Measurements from ENCODE around the gene CNNM1.

GRCh38 chr10:99341860-99342490 lies 12.8 kb downstream of the CNNM1 start:
- TF ChIP-seq GATA3 (IDR thresholded peaks at IDR 0.05; ENCODE audit: low read depth, low read length), result no peak
- TF ChIP-seq GATA2 (IDR thresholded peaks at IDR 0.05; ENCODE audit: low read depth, low read length), result no peak
